Left renal cortex interstitium (tissue), 4 donors: Measurements from ENCODE around the gene ITGAE. TPM values are rescaled to one million over a fixed set of nuclear protein-coding genes. Genes with fewer than 3 reads are reported as not detected.

Experiments used
- DNase-seq, 4 donors: peaks; one replicate each; pipeline ENCODE4 v3.0.0-alpha.2; 2013; ENCODE audit warnings: low read depth in 4 of 4, low spot score in 2 of 4, missing footprints in 1 of 4
- polyA plus RNA-seq, 4 donors: library from polyadenylated mRNA; unstranded; fragments of 120-200 nt; gene quantifications; one replicate each; pipeline ENCODE4 v1.2.1, GENCODE V29; 2013; ENCODE audit not compliant: insufficient read length in 4 of 4

Gene ITGAE
- polyA plus RNA-seq, 4 donors = 38.7 to 43.1 (median 40.4) TPM

DNA sequence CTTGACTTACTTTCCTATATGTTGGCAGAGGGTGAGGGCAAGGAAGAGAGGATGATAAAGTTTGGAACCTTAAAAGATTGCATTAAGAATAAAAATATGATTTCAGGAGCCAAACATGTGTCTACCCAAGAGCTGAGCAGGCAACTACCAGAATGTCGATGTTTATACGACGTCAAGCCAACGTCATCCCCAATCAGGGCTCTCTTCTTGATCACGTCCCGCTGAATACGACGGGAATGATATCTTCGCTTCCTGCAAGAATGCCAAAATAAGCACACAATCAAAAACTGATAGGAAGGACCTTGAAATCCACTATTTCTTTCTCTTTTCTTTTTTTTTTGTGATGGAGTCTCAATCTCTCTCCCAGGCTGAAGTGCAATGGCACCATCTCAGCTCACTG lies 20.1 kb upstream of the ITGAE start:
- DNase-seq = no peak

DNA sequence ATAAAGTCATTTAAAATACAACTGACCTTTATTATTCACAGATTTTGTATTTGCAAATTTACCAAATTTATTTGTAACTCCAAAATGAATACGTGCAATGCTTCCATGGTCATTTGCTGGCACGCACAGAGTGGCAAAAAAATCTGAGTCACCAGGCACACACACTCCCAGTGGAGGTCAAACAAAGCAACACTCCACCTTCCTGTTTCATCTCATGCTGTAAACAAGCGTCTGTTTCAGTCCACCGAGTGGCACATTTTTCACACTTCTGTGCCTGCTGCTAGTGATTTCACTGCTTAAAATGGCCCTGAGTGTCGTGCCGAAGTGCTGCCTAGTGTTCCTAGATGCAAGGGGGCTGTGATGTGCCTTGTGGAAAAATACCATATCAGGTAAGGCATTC lies 17.8 kb upstream of the ITGAE start:
- DNase-seq = no peak

GRCh38 chr17:3817851-3818605 lies 17.0 kb upstream of the ITGAE start:
- no peak for DNase-seq

DNA sequence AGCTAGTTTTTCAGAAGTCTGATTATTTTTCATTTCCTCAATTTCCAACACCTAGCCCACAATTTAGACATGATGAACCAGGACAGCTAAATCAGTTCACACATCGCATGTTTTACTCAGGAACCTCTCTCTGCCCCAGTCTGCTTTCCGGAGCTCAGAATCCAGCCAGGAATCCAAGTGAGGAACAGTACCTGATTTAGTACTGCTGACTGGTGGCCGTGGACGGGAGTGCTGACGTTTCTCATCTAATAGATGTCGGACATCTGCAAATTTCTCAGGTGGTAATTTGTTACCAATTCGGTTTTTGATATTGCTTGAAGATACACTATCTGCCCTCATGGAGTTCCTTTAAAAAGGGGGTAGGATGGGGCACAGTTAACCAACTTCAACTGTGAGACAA lies 14.9 kb upstream of the ITGAE start:
- no peak for DNase-seq

DNA sequence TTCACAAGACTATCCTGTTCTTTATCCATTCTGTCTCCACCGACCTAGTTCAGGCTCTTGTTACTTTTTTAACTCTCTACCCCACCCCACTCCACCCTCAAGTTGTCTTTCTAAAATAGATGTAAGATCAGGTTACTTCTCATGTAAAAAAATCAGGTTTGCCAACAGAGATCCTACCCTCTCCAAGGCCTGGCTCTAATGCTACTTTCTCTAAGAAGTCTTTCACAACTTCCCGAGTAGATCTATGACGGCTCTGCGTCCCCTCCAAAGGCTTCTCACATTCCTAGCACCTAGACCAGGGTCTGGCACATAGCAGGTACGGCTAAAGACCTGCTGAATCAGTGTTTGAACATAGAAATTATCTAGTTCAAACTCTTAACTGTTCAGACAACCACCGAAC lies 14.1 kb upstream of the ITGAE start:
- no peak for DNase-seq

- DNase-seq = no peak
Observed at GRCh38 chr17:3814361-3814760, 13.4 kb upstream of the ITGAE start.

GRCh38 chr17:3813171-3813570 lies 12.2 kb upstream of the ITGAE start:
- no peak for DNase-seq

DNA sequence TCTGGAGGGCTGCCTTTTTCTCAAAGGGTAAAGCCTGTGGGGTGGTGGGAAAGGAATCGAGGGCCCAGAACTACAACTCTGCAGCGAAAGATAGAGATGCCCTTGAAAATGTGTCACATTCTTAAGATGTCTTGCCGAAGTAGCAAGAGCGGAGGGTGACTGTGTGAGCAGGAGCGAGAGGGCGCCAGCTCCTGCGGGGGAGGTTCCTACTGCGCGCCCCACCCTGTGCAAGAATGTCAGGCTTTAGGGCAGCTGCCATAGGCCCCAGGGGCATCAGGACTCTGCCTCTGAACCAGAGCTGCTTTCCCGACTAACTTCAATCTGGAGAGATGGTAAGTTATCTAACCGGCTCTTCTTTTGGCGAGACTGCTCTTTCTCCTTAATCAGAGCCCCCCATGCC lies 11.8 kb upstream of the ITGAE start:
- no peak for DNase-seq

- no peak for DNase-seq
Observed at GRCh38 chr17:3812284-3812683, 11.3 kb upstream of the ITGAE start.

GRCh38 chr17:3810019-3810418 lies 9.0 kb upstream of the ITGAE start:
- DNase-seq = no peak

GRCh38 chr17:3809135-3809534 lies 8.1 kb upstream of the ITGAE start:
- no peak for DNase-seq

DNA sequence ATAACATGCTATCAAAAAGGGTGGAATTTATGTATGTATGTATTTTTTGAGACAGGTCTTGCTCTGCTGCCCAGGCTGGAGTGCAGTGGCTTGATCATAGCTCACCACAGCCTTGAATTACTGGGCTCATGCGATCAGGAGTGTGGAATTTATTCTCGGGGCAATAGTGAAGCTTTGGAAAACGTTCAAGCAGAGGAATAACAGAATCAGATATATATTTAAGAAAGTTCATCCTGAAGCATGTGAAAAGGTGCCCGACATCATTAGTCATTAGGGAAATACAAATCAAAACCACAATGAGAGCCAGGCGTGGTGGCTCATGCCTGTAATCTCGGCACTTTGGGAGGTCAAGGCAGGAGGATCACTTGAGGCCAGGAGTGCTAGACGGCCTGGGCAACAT lies 7.7 kb upstream of the ITGAE start:
- no peak for DNase-seq

GRCh38 chr17:3805581-3805980 lies 4.6 kb upstream of the ITGAE start:
- no peak for DNase-seq

- no peak for DNase-seq
Observed at GRCh38 chr17:3804503-3804931, 3.5 kb upstream of the ITGAE start.

DNA sequence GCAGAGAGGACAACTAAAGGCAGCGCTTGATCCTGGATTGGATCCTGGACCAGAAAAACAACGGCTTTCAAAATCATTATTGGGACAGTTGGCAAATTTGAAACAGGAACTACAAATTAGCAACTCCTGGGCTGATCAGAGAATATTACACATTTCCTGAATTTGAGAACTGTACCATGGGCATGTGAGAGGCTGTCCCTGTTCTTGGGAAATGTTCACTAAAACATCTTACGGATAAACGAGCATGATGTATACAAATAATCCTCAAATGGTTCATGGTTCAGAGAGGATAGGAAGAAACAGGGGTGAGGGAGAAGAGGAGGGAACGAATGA lies 2.3 kb upstream of the ITGAE start:
- DNase-seq = no peak

- peak in 1 of 4 donors; percentile 25 for DNase-seq
Observed at GRCh38 chr17:3802461-3803307, 1.7 kb upstream of the ITGAE start.

DNA sequence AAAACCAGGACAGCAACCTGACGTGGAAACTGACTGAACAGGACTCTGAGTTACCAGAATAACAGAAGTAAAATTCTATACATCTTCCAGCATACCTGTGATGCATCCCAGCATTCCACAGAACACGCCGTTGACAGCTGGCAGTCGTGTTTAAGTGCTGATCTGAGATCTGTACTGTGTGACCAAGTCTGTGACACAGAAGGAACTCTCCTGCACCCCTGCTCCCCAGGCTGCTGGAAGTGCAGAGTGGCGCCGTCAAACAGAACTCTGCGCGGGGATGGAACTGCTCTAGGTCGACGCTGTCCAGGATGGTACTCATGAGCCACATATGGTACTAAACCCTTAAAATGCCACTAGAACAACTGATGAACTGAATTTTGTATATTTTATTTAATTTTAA lies 804 bp upstream of the ITGAE start:
- no peak for DNase-seq

- DNase-seq = no peak
Observed at GRCh38 chr17:3801347-3801746, 359 bp upstream of the ITGAE start.

- DNase-seq = no peak
Observed at GRCh38 chr17:3799181-3799945, 1.6 kb downstream of the ITGAE start.

DNA sequence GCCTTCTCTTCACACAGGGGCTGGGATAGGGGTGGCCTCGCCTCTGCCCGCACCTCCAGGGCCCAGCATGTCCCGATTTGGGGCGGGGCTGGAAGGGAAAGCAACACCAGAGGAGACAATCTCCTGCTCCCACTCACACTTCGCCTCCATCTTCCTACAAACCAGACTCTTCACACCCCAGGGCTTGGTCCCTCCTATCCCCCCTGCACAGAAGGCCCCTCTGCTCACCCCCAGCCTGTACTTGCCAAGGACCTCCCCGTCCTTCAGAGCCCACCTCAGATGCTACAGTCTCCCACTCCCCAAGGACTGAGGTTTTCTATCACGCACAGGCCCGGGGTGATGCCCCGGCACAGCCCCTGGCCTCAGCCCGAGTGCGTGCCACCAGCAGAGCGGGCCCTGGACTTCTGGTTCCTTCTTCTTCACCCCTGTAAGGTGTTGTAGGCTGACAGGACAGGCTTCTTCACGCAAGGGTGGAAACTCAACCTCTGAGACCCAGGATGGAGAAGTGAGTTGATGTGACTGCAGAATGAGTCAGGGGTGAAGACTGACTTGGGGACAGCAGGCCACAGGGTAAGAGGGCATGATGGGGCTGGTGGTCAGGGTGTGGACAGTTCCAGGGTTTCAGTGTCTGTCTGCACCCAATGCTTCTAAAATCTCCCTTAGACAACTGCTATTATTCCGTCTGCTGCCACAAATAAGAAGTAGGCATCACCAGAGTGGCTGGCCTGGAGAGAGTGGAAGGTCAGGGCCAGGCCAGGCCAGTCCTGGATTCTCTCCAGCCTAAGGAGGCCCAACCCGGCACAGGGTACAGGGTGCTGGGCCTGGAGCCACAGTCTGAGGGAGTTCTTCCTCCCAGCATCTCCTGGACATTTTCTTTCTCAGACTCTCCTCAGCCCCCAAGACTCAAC lies 2.5 kb downstream of the ITGAE start:
- no peak for DNase-seq
